BLaER1 (cell line): ENCODE results near the gene HOXB1.

Experiments
- H3K27ac ChIP-seq: shearing (Covaris generic); formaldehyde crosslinking; 2 replicates; pipeline ENCODE4 v1.8.1; 2022
- H3K27me3 ChIP-seq: shearing (Covaris generic); formaldehyde crosslinking; 2 replicates; pipeline ENCODE4 v1.8.1; 2022
- H3K36me3 ChIP-seq: shearing (Covaris generic); formaldehyde crosslinking; 2 replicates; pipeline ENCODE4 v1.8.1; 2022
- H3K4me1 ChIP-seq: shearing (Covaris generic); formaldehyde crosslinking; 2 replicates; pipeline ENCODE4 v1.8.1; 2022
- H3K4me2 ChIP-seq: shearing (Covaris generic); formaldehyde crosslinking; 2 replicates; pipeline ENCODE4 v1.8.1; 2022
- H3K4me3 ChIP-seq: shearing (Covaris generic); formaldehyde crosslinking; 2 replicates; pipeline ENCODE4 v1.8.1; 2022
- H3K9ac ChIP-seq: shearing (Covaris generic); formaldehyde crosslinking; 2 replicates; pipeline ENCODE4 v1.8.1; 2022
- H3K9me3 ChIP-seq: shearing (Covaris generic); formaldehyde crosslinking; 2 replicates; pipeline ENCODE4 v1.8.1; 2022
- H4K20me1 ChIP-seq: shearing (Covaris generic); formaldehyde crosslinking; 2 replicates; pipeline ENCODE4 v1.8.1; 2022
- Cebpa-rat ChIP-seq: shearing (Covaris generic); IDR thresholded peaks from 2 replicates; pipeline ENCODE4 v1.8.1; 2022

HOXB1 gene

DNA sequence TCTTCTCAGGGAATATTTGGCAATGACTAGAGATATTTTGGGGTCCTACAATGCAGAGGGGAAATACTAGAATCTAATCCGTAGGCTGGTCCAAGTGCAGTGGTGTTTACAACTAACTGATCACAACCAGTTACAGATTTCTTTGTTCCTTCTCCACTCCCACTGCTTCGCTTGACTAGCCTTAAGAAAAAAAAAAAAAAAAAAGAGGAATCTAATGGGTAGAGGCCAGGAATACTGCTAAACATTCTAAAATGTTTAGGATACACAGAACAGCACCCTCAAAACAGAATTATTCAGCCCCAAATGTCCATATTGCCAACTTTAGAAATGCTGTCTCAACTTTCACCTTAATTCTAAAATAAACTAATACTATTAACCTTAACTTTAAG is 51.8 kb downstream of the HOXB1 start:
- Histone ChIP-seq H3K4me2 (peak overlapping the region; percentile 45), H3K4me1 (peaks cover 40% of the 10 kb centered on the region), H3K9ac (no peak overlapping the region), H3K4me3 (no peak overlapping the region), H3K36me3 (no peaks in the 10 kb centered on the region), H4K20me1 (no peaks in the 10 kb centered on the region), H3K9me3 (no peaks in the 10 kb centered on the region), H3K27me3 (no peaks in the 10 kb centered on the region), H3K27ac (no peak overlapping the region)
- TF ChIP-seq Cebpa-rat: no peak
